Esophagus squamous epithelium (tissue), 4 donors: ENCODE measurements around the gene SERPINB11.

ENCODE experiments used
- CTCF ChIP-seq, 6 experiments: fragments of 450-650 bp in 4 of 6; fragments of 200-600 bp in 2 of 6; sonication (generic) in 2 of 6; IDR thresholded peaks; one replicate each; pipeline ENCODE4 v1.5.1; 2016 to 2019; ENCODE audit warnings: antibody characterized with exemption in 6 of 6, mild to moderate bottlenecking in 4 of 6, moderate library complexity in 4 of 6
- POLR2A ChIP-seq, 4 donors: fragments of 450-650 bp; IDR thresholded peaks; one replicate each; pipeline ENCODE4 v1.6.1; 2017; ENCODE audit warnings: antibody characterized with exemption in 4 of 4, mild to moderate bottlenecking in 4 of 4, moderate library complexity in 3 of 4

DNA sequence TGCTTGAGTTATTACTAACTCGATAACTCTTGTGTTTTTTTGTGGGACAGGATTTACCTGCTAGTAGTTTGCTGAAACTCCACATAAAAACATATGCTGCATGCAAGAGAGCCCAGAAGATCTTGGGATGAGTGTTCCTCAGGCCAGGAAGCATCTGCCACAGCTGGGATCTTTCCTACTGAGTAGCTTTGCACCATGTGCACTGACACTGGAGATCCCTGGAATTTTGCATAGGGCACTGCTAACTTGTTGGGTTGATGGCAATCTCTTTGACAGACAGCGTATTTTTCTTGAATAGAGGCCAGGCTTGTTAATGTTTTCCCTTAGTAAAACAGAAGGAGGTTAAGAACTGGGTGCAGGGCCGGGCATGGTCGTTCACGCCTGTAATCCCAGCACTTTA lies 808 bp upstream of the SERPINB11 start:
- TF ChIP-seq CTCF (IDR thresholded peaks at IDR 0.05) (no peak), POLR2A (IDR thresholded peaks at IDR 0.05) (no peak)
